Astrocyte (in vitro differentiated cells and primary cell): ENCODE data around the gene KRT78.

Experiments
- CTCF ChIP-seq: IDR thresholded peaks from 2 replicates; pipeline ENCODE4 v1.5.1; 2011; ENCODE audit warnings: low read depth, mild to moderate bottlenecking, inconsistent platforms, low read length, moderate library complexity; ENCODE audit not compliant: insufficient read depth
- EZH2 ChIP-seq: IDR thresholded peaks from 2 replicates; pipeline ENCODE4 v1.6.1; 2012; ENCODE audit warnings: mild to moderate bottlenecking, low read length, inconsistent platforms; ENCODE audit not compliant: insufficient read depth

GRCh38 chr12:52831251-52831650 lies 17.5 kb downstream of the KRT78 start:
- no peak for TF ChIP-seq CTCF
- no peak for TF ChIP-seq EZH2
